HG02840 (cell line): ENCODE results near the gene TENM4.

Source experiments
- ATAC-seq: cut with Tn5 transposase; IDR thresholded peaks from one replicate; pipeline ENCODE4 v1.9.1; 2021; ENCODE audit warnings: mild to moderate bottlenecking, moderate library complexity, moderate number of reproducible peaks; ENCODE audit not compliant: unreplicated experiment, low FRiP score

TENM4 gene

GRCh38 chr11:79100093-79100910, 340.5 kb downstream of the TENM4 start:
- ATAC-seq = peak; percentile 68

GRCh38 chr11:79098146-79098545, 342.7 kb downstream of the TENM4 start:
- no peak for ATAC-seq

GRCh38 chr11:79097246-79097875, 343.5 kb downstream of the TENM4 start:
- ATAC-seq = no peak

- ATAC-seq = no peak
Measured at GRCh38 chr11:79095424-79095823, 345.4 kb downstream of the TENM4 start.

- no peak for ATAC-seq
Measured at GRCh38 chr11:79094616-79095015, 346.2 kb downstream of the TENM4 start.

- ATAC-seq = no peak
Measured at GRCh38 chr11:79092791-79093353, 348.0 kb downstream of the TENM4 start.

- ATAC-seq = no peak
Measured at GRCh38 chr11:79090191-79090705, 350.6 kb downstream of the TENM4 start.

GRCh38 chr11:79089601-79090000, 351.2 kb downstream of the TENM4 start:
- ATAC-seq = no peak

- ATAC-seq = no peak
Measured at GRCh38 chr11:79088967-79089366, 351.9 kb downstream of the TENM4 start.

GRCh38 chr11:79087961-79088318, 352.9 kb downstream of the TENM4 start:
- no peak for ATAC-seq

- ATAC-seq = no peak
Measured at GRCh38 chr11:79087238-79087960, 353.4 kb downstream of the TENM4 start.

GRCh38 chr11:79086056-79086455, 354.8 kb downstream of the TENM4 start:
- ATAC-seq = no peak

- no peak for ATAC-seq
Measured at GRCh38 chr11:79084382-79084781, 356.4 kb downstream of the TENM4 start.

GRCh38 chr11:79083352-79083751, 357.5 kb downstream of the TENM4 start:
- no peak for ATAC-seq

- ATAC-seq = no peak
Measured at GRCh38 chr11:79082907-79083306, 357.9 kb downstream of the TENM4 start.

- no peak for ATAC-seq
Measured at GRCh38 chr11:79082280-79082679, 358.6 kb downstream of the TENM4 start.

- ATAC-seq = no peak
Measured at GRCh38 chr11:79081471-79082031, 359.3 kb downstream of the TENM4 start.

- ATAC-seq = no peak
Measured at GRCh38 chr11:79080551-79080950, 360.3 kb downstream of the TENM4 start.

GRCh38 chr11:79078999-79079398, 361.8 kb downstream of the TENM4 start:
- no peak for ATAC-seq

GRCh38 chr11:79078456-79078855, 362.4 kb downstream of the TENM4 start:
- no peak for ATAC-seq
